Bronchial epithelial cell (primary cell): ENCODE measurements around the gene ERO1B. TPM values are rescaled to one million over a fixed set of nuclear protein-coding genes. Genes with fewer than 3 reads are reported as not detected.
A peak's percentile ranks its signal among the peaks of the same experiment; 100 is the strongest.

Experiments
- DNase-seq: peaks from one replicate; pipeline ENCODE4 v3.0.0-alpha.2; 2010; ENCODE audit warnings: low read depth
- FAIRE-seq: peaks from 2 replicates; lab custom pipeline; 2011; peaks lifted over from hg19 to GRCh38; lab: Jason Lieb, UNC
- H3K27me3 ChIP-seq: 2 replicates; pipeline ENCODE4 v1.5.1; 2011; ENCODE audit warnings: low read length; ENCODE audit not compliant: control insufficient read depth, insufficient read depth
- H3K36me3 ChIP-seq: 2 replicates; pipeline ENCODE4 v1.5.1; 2011; ENCODE audit warnings: low read length; ENCODE audit not compliant: control insufficient read depth, insufficient read depth
- H3K4me3 ChIP-seq: 2 replicates; pipeline ENCODE4 v1.5.1; 2011; ENCODE audit warnings: mild to moderate bottlenecking, low read depth, low read length, control low read depth
- CTCF ChIP-seq: IDR thresholded peaks from 2 replicates; pipeline ENCODE4 v1.5.1; 2011; ENCODE audit warnings: mild to moderate bottlenecking, moderate library complexity, low read length, control low read depth, inconsistent platforms; ENCODE audit not compliant: insufficient read depth, severe bottlenecking
- total RNA-seq: library from RNA; depleted of rRNA; stranded (reverse); fragments of >200 nt; gene quantifications from 2 replicates; pipeline ENCODE4 v1.2.1, GENCODE V29; 2014

Gene ERO1B
- total RNA-seq, 1 donor from 2014 or later: 5.0 TPM

GRCh38 chr1:236168716-236169429 is 112.9 kb downstream of the ERO1B start:
- no peak for TF ChIP-seq CTCF
- DNase-seq: peak; percentile 61

GRCh38 chr1:236167578-236167977 is 114.2 kb downstream of the ERO1B start:
- no peaks in the 10 kb centered on the region for H3K36me3 ChIP-seq
- no peak for TF ChIP-seq CTCF
- no peak overlapping the region for H3K4me3 ChIP-seq
- H3K27me3 ChIP-seq: no peaks in the 10 kb centered on the region
- DNase-seq (no peak), FAIRE-seq (no peak)

More at GRCh38 chr1:236168716-236169429, 112.9 kb downstream of the ERO1B start:
- no peaks in the 10 kb centered on the region for H3K36me3 ChIP-seq
- H3K4me3 ChIP-seq: no peak overlapping the region
- FAIRE-seq: no peak
- no peaks in the 10 kb centered on the region for H3K27me3 ChIP-seq

GRCh38 chr1:236167154-236167553 is 114.6 kb downstream of the ERO1B start:
- H3K4me3 ChIP-seq: no peak overlapping the region
- FAIRE-seq: no peak

DNA sequence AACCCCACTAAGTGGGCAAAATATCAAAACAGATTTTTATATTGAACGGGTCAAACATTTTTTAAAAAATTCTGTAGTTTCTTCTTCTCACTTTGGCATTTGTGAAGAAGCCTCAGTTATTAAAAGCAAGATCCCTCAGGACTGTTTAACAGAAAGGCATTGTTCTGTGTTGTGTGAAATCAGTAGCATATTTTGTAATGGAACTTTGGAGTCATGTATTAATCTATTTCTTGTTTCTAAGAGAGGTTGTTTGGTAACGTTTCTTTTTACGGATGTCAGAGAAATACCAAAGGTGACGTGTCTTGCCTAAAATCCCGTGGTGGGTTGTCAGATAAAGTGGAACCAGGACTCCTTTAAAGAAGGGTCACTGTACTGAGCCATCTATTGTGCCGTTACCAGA is 115.7 kb downstream of the ERO1B start:
- Histone ChIP-seq H3K36me3 (no peaks in the 10 kb centered on the region), H3K4me3 (no peak overlapping the region), H3K27me3 (no peaks in the 10 kb centered on the region)
- no peak for DNase-seq
- no peak for TF ChIP-seq CTCF
- no peak for FAIRE-seq

More at GRCh38 chr1:236167154-236167553, 114.6 kb downstream of the ERO1B start:
- DNase-seq: no peak
- H3K36me3 ChIP-seq: no peaks in the 10 kb centered on the region
- no peak for TF ChIP-seq CTCF
- H3K27me3 ChIP-seq: no peaks in the 10 kb centered on the region

Other genes with a start within 250 kb of the ERO1B start
- 0.13 and 1.3 TPM in 2 replicates for gene NID1, start 216.9 kb downstream of the ERO1B start, total RNA-seq
- 5.6 and 6.3 TPM in 2 replicates for gene GPR137B, start 139.4 kb downstream of the ERO1B start, total RNA-seq
- 2.6 and 3.5 TPM in 2 replicates for gene EDARADD, start 112.3 kb upstream of the ERO1B start, total RNA-seq
- 49.2 and 53.0 TPM in 2 replicates for gene LGALS8, start 242.0 kb upstream of the ERO1B start, total RNA-seq